DND-41 (cell line): ENCODE measurements around the gene CYB561D2.

Experiments
- ATAC-seq: fragments of 200-7000 bp; cut with Tn5 transposase; 3 replicates; pipeline ENCODE4 v1.9.1; 2021; ENCODE audit warnings: low read depth; ENCODE audit not compliant: insufficient read depth
- DNase-seq: peaks from one replicate; pipeline ENCODE4 v3.0.0-alpha.2; 2020
- H2AFZ ChIP-seq: 2 replicates; pipeline ENCODE4 v1.6.0; 2012; ENCODE audit warnings: low read depth, low read length
- H3K27ac ChIP-seq: 2 replicates; pipeline ENCODE4 v1.5.1; 2012; ENCODE audit warnings: low read length, inconsistent platforms
- H3K27me3 ChIP-seq: fragments of 200-600 bp; sonication (generic); 2 replicates; pipeline ENCODE4 v1.6.0; 2012; ENCODE audit warnings: low read length, mild to moderate bottlenecking, inconsistent platforms; ENCODE audit not compliant: insufficient read depth, poor library complexity
- H3K36me3 ChIP-seq: 2 replicates; pipeline ENCODE4 v1.5.1; 2012; ENCODE audit warnings: low read length, inconsistent platforms; ENCODE audit not compliant: insufficient read depth
- H3K4me1 ChIP-seq: 2 replicates; pipeline ENCODE4 v1.5.1; 2012; ENCODE audit warnings: mild to moderate bottlenecking, low read length; ENCODE audit not compliant: insufficient read depth
- H3K4me2 ChIP-seq: 2 replicates; pipeline ENCODE4 v1.6.0; 2012; ENCODE audit warnings: mild to moderate bottlenecking, moderate library complexity, low read length, inconsistent platforms; ENCODE audit not compliant: insufficient read depth
- H3K4me3 ChIP-seq, 2 experiments: fragments of 200-600 bp in 1 of 2; shearing (Covaris generic) in 1 of 2; 2 replicates each; pipeline ENCODE4 v1.5.1; 2012 to 2016; ENCODE audit warnings: inconsistent platforms in 2 of 2, low read length in 2 of 2, mild to moderate bottlenecking in 2 of 2, low read depth in 1 of 2, moderate library complexity in 1 of 2
- H3K79me2 ChIP-seq: 2 replicates; pipeline ENCODE4 v1.6.0; 2012; ENCODE audit warnings: low read length, inconsistent platforms; ENCODE audit not compliant: insufficient read depth
- H3K9ac ChIP-seq: 2 replicates; pipeline ENCODE4 v1.6.0; 2012; ENCODE audit warnings: low read depth, mild to moderate bottlenecking, inconsistent platforms, low read length, moderate library complexity
- H3K9me3 ChIP-seq: 2 replicates; pipeline ENCODE4 v1.5.1; 2012; ENCODE audit warnings: low read length, moderate library complexity, mild to moderate bottlenecking, inconsistent platforms; ENCODE audit not compliant: insufficient read depth, severe bottlenecking
- H4K20me1 ChIP-seq: 2 replicates; pipeline ENCODE4 v1.6.0; 2012; ENCODE audit warnings: low read length; ENCODE audit not compliant: insufficient read depth
- EZH2 ChIP-seq: IDR thresholded peaks from 3 replicates; pipeline ENCODE4 v1.6.1; 2012; ENCODE audit warnings: borderline replicate concordance, low read depth, mild to moderate bottlenecking, moderate library complexity, low read length, inconsistent platforms; ENCODE audit not compliant: severe bottlenecking
- TF ChIP-seq, protein P1 (sequence below): IDR thresholded peaks from 2 replicates; pipeline ENCODE4 v1.5.1; 2012; ENCODE audit warnings: borderline replicate concordance, low read length, moderate library complexity, mild to moderate bottlenecking; ENCODE audit not compliant: poor library complexity, severe bottlenecking; ENCODE audit errors: extremely low read depth

CYB561D2 gene

DNA sequence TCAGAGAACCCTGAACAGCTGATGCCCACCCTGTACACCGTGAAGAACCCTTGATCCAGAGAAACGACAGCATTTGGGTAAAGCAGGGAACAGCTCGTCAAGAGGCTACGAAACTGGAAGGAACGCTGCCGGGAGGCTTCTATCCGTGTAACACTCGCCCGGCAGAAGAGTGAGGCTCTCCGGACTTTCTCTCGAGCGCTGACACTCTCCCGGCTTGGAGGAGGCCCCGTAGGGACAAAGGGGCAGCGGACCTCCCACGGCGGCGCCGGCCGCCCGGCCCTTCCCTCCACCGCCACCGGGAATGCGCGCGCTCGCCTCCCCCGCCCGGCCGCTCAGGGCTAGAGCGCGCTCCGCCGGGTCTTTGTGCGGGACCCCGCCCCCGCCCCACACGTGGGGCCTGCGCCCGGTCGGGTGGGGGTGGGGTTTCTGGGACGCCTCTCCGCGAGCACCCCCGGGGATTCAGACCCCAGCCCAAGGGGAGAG is 29.8 kb upstream of the CYB561D2 start:
- H3K36me3 ChIP-seq: peaks cover 56% of the 10 kb centered on the region
- peak; percentile 80 for DNase-seq
- peaks cover 25% of the 10 kb centered on the region for H3K79me2 ChIP-seq
- peak; percentile 69 for ATAC-seq
- H3K4me3 ChIP-seq: peak overlapping the region; percentile 44 to 74
- no peaks in the 10 kb centered on the region for H3K27me3 ChIP-seq
- H3K4me2 ChIP-seq: peak overlapping the region; percentile 78
- peaks cover 19% of the 10 kb centered on the region; the same call in 1 of the 2 replicates for H4K20me1 ChIP-seq
- H3K9me3 ChIP-seq: no peaks in the 10 kb centered on the region
- H3K27ac ChIP-seq: peak overlapping the region; percentile 100
- H2AFZ ChIP-seq: peak overlapping the region; percentile 100
- no peak for TF ChIP-seq EZH2
- TF ChIP-seq, protein P1, sequence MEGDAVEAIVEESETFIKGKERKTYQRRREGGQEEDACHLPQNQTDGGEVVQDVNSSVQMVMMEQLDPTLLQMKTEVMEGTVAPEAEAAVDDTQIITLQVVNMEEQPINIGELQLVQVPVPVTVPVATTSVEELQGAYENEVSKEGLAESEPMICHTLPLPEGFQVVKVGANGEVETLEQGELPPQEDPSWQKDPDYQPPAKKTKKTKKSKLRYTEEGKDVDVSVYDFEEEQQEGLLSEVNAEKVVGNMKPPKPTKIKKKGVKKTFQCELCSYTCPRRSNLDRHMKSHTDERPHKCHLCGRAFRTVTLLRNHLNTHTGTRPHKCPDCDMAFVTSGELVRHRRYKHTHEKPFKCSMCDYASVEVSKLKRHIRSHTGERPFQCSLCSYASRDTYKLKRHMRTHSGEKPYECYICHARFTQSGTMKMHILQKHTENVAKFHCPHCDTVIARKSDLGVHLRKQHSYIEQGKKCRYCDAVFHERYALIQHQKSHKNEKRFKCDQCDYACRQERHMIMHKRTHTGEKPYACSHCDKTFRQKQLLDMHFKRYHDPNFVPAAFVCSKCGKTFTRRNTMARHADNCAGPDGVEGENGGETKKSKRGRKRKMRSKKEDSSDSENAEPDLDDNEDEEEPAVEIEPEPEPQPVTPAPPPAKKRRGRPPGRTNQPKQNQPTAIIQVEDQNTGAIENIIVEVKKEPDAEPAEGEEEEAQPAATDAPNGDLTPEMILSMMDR: no peak
- H3K9ac ChIP-seq: peak overlapping the region; percentile 62
- H3K4me1 ChIP-seq: peaks cover 45% of the 10 kb centered on the region

DNA sequence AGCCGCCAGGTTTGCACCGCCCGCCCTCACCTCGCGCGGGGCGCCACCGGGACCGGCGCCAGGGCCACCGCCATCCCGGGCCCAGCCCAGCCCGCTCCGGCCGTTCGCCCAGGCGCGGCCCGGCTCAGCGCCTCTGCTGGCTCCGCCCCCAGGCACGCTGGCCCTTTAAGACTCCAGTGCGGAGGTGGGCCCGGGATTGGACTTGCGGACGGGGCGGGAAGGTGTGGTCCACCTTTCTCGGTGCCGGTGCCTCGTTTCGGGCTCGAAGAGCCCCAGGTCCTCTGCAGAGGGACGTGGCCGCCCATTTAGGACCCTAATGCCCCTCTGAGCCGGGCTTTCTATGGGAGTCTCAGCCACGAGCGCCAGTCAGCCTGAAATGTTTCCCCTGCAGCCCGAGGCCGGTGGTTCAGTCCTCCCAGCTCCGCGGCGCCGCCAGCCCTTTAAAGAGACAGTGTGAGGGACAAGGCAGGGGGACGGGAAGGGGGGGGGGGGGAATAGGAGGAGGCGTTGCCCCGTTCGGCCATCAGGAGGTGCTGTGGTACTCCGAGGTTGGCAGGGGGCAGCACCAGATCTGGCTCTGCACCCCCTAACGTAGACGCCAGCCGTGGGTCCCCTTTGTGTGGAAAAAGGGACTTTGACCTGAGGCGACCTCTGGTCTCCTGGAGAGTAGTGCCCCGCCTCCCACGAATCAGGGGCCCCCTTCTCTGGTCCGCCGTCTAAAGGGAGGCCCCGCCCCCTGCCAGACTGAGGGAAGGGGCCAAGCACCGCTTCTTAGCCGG is 29.1 kb upstream of the CYB561D2 start:
- Histone ChIP-seq H3K27ac (peak overlapping the region; percentile 100), H3K79me2 (peaks cover 32% of the 10 kb centered on the region), H3K9me3 (no peaks in the 10 kb centered on the region), H3K9ac (peak overlapping the region; percentile 62), H3K4me1 (peaks cover 51% of the 10 kb centered on the region), H3K4me2 (peak overlapping the region; percentile 78), H2AFZ (peak overlapping the region; percentile 100), H3K4me3 (peak overlapping the region; percentile 44 to 74), H3K36me3 (peaks cover 57% of the 10 kb centered on the region), H4K20me1 (peaks cover 19% of the 10 kb centered on the region; the same call in 1 of the 2 replicates), H3K27me3 (no peaks in the 10 kb centered on the region)
- TF ChIP-seq, protein P1: peak; percentile 61
- no peak for TF ChIP-seq EZH2
- DNase-seq (peak; percentile 89), ATAC-seq (peak; percentile 85)

DNA sequence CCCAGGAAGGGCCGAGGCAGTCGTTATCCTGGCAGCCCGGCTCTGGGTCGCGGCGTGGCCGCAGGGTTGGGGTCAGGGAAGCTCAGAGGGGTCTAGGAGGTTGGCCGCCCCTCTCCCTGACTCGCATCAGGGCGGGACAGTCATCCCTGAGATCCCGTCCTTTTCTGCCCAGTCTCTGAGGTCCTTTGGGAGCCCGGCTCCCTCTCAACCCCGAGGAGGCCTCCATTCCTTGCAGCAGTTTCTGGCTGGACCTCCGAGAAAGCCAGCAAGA is 28.6 kb upstream of the CYB561D2 start:
- TF ChIP-seq, protein P1: no peak
- TF ChIP-seq EZH2: no peak
- Histone ChIP-seq H3K27me3 (no peaks in the 10 kb centered on the region), H4K20me1 (peaks cover 20% of the 10 kb centered on the region; the same call in 1 of the 2 replicates), H3K4me2 (peak overlapping the region; percentile 78), H2AFZ (peak overlapping the region; percentile 100), H3K27ac (peak overlapping the region; percentile 100), H3K9ac (peak overlapping the region; percentile 62), H3K4me1 (peaks cover 56% of the 10 kb centered on the region), H3K9me3 (no peaks in the 10 kb centered on the region), H3K79me2 (peaks cover 37% of the 10 kb centered on the region), H3K36me3 (peaks cover 56% of the 10 kb centered on the region), H3K4me3 (peak overlapping the region in 1 of 2 experiments; percentile 74; a peak in 2 of 4 replicates)
- ATAC-seq: no peak
- DNase-seq: no peak
